ENCODE results near the gene LENG9.

The LENG9 gene

DNA sequence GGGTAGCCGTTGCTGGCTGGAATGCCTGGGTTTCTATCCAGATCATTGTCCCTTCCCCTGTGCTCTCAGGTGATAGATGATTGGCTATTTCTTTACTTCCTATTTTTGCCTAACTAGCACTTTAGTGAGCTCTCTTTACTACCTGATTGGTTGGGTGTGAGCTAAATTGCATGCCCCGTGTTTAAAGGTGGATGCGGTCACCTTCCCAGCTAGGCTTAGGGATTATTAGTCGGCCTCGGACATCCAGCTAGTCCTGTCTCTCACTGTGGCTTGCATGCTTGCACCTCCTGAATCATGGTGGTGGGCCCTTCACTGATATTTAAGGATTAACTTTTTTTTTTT, 38.2 kb downstream of the LENG9 start:
- no peak overlapping the region for H3K4me3 ChIP-seq (ENCODE audit: low read depth, low read length)
- DNase-seq (ENCODE audit: low read depth): no peak
- TF ChIP-seq, protein P1, sequence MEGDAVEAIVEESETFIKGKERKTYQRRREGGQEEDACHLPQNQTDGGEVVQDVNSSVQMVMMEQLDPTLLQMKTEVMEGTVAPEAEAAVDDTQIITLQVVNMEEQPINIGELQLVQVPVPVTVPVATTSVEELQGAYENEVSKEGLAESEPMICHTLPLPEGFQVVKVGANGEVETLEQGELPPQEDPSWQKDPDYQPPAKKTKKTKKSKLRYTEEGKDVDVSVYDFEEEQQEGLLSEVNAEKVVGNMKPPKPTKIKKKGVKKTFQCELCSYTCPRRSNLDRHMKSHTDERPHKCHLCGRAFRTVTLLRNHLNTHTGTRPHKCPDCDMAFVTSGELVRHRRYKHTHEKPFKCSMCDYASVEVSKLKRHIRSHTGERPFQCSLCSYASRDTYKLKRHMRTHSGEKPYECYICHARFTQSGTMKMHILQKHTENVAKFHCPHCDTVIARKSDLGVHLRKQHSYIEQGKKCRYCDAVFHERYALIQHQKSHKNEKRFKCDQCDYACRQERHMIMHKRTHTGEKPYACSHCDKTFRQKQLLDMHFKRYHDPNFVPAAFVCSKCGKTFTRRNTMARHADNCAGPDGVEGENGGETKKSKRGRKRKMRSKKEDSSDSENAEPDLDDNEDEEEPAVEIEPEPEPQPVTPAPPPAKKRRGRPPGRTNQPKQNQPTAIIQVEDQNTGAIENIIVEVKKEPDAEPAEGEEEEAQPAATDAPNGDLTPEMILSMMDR (IDR thresholded peaks at IDR 0.05; ENCODE audit: low read depth, low read length): no peak
- TF ChIP-seq, protein P2, sequence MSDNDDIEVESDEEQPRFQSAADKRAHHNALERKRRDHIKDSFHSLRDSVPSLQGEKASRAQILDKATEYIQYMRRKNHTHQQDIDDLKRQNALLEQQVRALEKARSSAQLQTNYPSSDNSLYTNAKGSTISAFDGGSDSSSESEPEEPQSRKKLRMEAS (IDR thresholded peaks at IDR 0.05; ENCODE audit: low read depth, low read length): no peak
- TF ChIP-seq MYC (IDR thresholded peaks at IDR 0.05; ENCODE audit: low read depth, low read length) (no peak), POLR2A (IDR thresholded peaks at IDR 0.05; ENCODE audit: extremely low read depth, insufficient read length) (no peak)

- H3K4me3 ChIP-seq (ENCODE audit: low read depth, low read length): no peak overlapping the region
- TF ChIP-seq MYC (IDR thresholded peaks at IDR 0.05; ENCODE audit: low read depth, low read length) (no peak), POLR2A (IDR thresholded peaks at IDR 0.05; ENCODE audit: extremely low read depth, insufficient read length) (no peak)
- TF ChIP-seq, protein P1 (IDR thresholded peaks at IDR 0.05; ENCODE audit: low read depth, low read length): no peak
- TF ChIP-seq, protein P2 (IDR thresholded peaks at IDR 0.05; ENCODE audit: low read depth, low read length): no peak
- DNase-seq (ENCODE audit: low read depth): no peak
Observed at GRCh38 chr19:54424660-54425381, 38.8 kb downstream of the LENG9 start.

DNA sequence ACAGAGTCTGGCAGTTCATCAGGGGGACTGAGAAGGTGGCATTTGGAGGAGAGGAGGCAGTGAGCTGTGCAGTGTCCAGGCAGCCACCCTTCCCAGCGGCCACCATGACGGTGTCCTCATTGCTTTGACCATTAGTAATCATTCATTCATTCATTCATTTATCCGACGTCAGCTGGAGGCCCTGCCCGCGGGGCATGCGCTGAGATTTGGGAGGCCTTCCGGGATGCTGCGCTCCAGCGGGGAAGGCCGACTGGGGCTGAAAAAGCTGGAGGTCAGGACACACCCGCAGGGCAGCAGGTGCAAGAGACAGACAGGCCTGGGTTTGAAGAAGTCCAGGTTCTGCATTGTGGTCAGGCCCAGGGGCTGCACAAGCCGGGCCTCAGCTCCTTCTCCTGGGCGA, 39.4 kb downstream of the LENG9 start:
- TF ChIP-seq, protein P1 (IDR thresholded peaks at IDR 0.05; ENCODE audit: low read depth, low read length): no peak
- TF ChIP-seq MYC (IDR thresholded peaks at IDR 0.05; ENCODE audit: low read depth, low read length) (no peak), POLR2A (IDR thresholded peaks at IDR 0.05; ENCODE audit: extremely low read depth, insufficient read length) (no peak)
- TF ChIP-seq, protein P2 (IDR thresholded peaks at IDR 0.05; ENCODE audit: low read depth, low read length): no peak
- no peak for DNase-seq (ENCODE audit: low read depth)
- no peak overlapping the region for H3K4me3 ChIP-seq (ENCODE audit: low read depth, low read length)

DNA sequence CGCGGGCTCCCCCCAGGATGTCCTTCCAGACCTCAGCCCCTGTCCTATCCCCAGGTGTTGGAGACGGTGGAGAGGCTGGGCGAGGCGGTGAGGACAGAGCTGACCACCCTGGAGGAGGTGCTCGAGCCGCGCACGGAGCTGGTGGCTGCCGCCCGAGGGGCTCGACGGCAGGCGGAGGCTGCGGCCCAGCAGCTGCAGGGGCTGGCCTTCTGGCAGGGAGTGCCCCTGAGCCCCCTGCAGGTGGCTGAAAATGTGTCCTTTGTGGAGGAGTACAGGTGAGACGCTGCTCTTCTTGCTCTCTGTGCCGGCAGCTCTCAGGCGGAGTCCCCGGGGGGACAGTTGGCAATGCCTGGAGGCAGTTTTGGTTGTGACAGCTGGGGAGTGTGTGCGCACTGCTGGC, 41.4 kb downstream of the LENG9 start:
- no peak overlapping the region for H3K4me3 ChIP-seq (ENCODE audit: low read depth, low read length)
- no peak for DNase-seq (ENCODE audit: low read depth)
- TF ChIP-seq MYC (IDR thresholded peaks at IDR 0.05; ENCODE audit: low read depth, low read length) (no peak), POLR2A (IDR thresholded peaks at IDR 0.05; ENCODE audit: extremely low read depth, insufficient read length) (no peak)
- TF ChIP-seq, protein P2 (IDR thresholded peaks at IDR 0.05; ENCODE audit: low read depth, low read length): no peak
- TF ChIP-seq, protein P1 (IDR thresholded peaks at IDR 0.05; ENCODE audit: low read depth, low read length): no peak

DNA sequence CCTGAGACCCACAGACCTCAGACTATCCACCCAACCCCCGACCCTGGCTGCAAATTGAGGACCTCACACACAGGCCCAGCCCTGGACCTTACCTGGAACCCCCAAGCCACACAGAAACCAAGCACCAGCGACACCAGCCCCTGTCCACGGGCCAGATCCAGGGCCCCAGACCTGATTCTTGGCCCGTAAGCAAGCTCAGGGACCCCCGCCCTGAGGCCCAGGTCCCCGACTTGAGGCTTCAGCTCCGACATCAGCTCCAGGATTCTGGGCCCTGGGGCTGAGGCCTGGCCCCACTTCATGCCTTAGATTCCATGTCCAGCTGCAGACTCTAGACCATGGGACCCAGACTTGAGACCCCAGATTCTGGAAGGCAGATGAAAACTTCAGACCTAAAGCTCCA, 42.1 kb downstream of the LENG9 start:
- no peak overlapping the region for H3K4me3 ChIP-seq (ENCODE audit: low read depth, low read length)
- TF ChIP-seq, protein P1 (IDR thresholded peaks at IDR 0.05; ENCODE audit: low read depth, low read length): no peak
- TF ChIP-seq, protein P2 (IDR thresholded peaks at IDR 0.05; ENCODE audit: low read depth, low read length): no peak
- no peak for TF ChIP-seq POLR2A (IDR thresholded peaks at IDR 0.05; ENCODE audit: extremely low read depth, insufficient read length)
- no peak for TF ChIP-seq MYC (IDR thresholded peaks at IDR 0.05; ENCODE audit: low read depth, low read length)
- DNase-seq (ENCODE audit: low read depth): no peak

Data from NB4 (cell line).